Measurements from ENCODE around the gene CBX7.

The CBX7 gene

GRCh38 chr22:39090426-39091064 lies 61.9 kb downstream of the CBX7 start:
- DNase-seq, result no peak

- no peak for DNase-seq
Measured at GRCh38 chr22:39089928-39090327, 62.6 kb downstream of the CBX7 start.

GRCh38 chr22:39088685-39089032 lies 63.8 kb downstream of the CBX7 start:
- DNase-seq, result no peak

DNA sequence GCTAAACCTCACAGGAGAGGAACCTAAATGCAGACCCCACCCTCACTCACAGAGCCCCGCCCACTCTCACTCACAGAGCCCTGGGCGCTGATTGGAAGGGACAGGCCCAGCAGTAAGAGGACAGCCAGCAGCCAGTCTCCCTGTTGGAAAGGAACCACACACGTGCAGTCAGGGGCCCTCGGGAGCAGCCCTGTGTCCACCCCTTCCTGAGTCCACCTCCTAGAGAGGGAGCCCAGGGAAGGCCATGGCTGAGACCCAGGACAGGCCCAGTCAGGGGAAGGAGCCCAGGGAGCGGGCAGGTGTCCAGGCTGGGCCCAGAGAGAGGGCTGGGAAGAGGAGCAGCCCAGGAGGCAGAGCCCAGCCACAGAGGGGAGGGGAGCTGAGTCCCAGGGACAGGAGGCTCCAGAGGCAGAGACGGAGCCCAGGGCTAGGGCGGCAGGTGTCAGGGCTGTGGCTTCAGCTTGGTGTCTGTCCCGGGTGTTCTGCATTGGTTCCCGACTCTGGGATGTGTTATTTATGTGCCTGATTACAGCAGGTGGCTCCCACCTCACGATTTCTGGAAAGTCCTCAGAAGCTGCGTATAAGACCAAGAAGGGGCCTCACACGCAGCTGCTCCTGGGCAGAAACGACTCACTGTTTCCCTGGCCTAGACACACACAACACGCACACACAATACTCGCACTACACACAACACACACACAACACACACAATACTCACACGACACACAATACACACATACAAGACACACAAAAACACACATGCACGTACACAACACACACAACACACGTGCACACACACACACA lies 64.4 kb downstream of the CBX7 start:
- DNase-seq, result peak; percentile 57

GRCh38 chr22:39087098-39087497 lies 65.4 kb downstream of the CBX7 start:
- no peak for DNase-seq

- DNase-seq, result no peak
Measured at GRCh38 chr22:39084666-39085065, 67.8 kb downstream of the CBX7 start.

DNA sequence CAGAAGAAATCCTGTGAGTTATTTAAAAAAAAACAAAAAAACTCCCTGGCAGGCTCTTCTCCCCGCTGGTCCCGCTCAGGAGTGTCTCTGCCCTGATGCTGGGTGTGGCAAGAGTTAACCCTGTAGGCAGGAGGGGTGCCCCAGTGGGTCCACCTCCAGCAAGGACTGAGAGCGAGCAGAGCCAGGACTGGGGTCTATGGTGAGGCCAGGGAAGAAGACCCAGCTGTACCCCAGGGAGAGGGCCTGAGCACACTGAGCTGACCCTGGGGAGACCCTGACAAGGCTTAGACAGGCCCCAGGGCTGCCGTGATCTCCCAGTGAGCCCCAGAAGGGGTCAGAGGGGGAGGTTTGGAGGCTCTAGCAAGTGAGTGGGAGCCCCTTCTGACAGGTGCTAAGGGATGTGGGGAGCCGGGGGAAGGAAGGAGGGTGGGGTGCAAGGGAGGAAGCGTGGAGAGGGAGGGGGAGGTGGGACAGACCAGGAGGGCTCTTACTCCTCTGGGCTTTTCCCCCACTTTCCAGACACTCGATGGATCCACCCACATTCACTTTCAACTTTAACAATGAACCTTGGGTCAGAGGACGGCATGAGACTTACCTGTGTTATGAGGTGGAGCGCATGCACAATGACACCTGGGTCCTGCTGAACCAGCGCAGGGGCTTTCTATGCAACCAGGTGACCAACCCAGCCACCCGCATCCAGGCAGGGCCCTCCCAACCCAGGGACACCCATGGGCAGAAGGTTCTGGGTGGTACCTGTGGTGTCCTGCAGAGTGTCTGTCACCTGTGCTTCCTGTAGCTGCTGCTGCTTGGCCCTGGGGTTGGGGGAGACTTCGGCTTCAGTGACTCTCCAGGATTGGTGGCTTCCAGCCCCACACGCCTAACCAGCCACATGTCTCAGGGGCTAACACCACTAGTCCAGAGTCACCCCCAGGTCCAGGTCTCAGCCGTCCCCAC lies 69.0 kb downstream of the CBX7 start:
- DNase-seq, result no peak

DNA sequence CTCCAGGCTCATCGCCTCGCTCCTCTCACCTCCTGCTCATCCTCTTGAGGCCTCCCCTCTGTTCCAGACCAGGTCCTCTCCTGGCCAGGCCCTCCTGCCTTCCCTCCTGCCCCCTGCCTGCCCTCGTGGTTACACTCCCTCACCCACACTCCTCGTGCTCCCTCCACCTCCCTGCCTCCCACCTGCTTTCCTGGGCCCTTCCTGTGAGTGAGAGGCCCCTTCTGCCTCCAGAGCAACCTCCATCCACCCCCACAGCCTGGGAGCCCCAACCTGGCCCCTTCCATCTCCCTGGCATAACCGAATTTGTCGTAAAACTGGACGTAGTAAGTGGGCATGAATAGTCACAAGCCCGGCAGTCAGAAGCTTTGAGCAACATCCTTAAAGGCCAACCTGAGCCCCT lies 70.9 kb downstream of the CBX7 start:
- DNase-seq, result no peak

DNA sequence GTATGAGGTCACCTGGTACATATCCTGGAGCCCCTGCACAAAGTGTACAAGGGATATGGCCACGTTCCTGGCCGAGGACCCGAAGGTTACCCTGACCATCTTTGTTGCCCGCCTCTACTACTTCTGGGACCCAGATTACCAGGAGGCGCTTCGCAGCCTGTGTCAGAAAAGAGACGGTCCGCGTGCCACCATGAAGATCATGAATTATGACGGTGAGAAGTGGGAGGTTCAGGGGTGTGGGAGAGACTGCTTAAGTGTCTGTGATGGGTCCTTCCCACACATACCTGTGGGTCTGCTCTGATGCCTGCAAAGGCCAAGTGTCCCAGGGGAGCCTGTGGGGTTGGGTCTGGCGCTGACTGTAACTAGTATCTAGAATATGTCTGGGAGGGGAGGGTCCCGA lies 71.5 kb downstream of the CBX7 start:
- no peak for DNase-seq
